HG03354 (cell line): ENCODE data around the gene FRMD4A.
"Not testable (repeated sequence)": the region's sequence is repeated elsewhere in the genome, so short reads cannot be mapped to it uniquely, and the experiment has no call there.

ENCODE experiments used
- ATAC-seq: cut with Tn5 transposase; IDR thresholded peaks from one replicate; pipeline ENCODE4 v1.9.1; 2021; ENCODE audit warnings: mild to moderate bottlenecking; ENCODE audit not compliant: unreplicated experiment, poor library complexity, severe bottlenecking

The FRMD4A gene

DNA sequence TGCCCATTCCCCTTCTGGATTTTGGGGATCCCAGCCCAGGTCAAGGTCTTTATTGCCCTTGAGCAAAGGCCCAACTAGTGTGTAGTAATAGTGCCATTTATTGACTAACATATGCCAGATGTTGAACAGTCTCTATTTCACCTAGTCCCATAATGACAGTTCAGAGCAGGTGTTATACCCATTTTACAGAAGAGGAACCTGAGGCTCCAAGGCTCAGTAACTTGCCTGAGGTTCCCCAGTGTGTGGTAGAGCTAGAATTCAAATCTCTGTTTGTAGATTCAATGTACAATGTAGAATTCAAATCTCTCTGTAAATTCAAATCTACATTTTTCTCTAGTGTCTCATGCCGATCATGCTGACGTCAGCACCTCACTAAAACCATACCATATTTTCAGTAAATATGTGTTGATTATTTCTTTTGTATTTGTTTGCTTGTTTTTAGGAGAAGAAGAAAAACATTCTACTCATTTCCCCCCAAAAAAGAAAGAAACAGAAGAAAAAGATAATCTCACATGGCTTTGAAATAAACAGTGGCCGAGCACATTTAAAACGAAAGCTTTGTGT is 414.3 kb downstream of the FRMD4A start:
- ATAC-seq, result no peak

DNA sequence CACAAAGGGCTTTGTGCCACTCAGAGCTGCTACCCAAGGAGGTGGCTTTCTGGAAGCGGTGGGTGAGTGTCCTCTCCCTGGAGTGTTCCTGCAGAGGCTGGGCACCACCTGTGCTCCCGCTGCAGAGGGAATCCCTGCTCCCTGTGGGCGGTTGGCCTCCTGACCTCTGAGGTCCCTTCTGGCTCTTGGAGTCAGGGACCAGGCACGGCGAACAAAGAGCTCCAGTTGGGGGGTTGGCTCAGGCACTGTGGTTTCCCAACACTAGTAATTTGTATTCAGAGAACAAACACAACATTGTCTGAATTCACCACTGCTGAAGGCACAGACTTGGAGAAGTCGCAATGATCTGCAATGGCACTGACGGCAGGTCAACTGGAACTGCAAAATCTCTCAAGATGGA is 415.0 kb downstream of the FRMD4A start:
- no peak for ATAC-seq

DNA sequence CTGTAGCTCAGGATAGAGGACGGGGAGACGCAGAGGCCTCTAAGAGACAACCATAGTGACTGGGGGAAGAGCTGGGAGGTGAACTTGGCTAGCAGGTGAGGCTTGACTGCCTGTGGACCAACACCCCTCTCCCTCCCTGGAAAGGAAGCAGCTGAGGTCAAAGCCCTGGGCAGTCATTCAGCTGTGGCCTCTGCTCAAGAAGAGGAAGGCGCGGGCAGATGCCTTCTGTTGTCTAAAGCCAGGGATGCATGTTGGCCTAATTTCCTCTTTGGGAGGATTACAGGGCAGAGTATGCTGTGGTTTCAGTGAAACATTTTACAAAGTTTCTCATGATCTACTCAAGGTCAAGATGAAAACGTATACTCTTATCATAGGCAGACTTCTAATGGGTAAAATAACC is 416.8 kb downstream of the FRMD4A start:
- no peak for ATAC-seq

DNA sequence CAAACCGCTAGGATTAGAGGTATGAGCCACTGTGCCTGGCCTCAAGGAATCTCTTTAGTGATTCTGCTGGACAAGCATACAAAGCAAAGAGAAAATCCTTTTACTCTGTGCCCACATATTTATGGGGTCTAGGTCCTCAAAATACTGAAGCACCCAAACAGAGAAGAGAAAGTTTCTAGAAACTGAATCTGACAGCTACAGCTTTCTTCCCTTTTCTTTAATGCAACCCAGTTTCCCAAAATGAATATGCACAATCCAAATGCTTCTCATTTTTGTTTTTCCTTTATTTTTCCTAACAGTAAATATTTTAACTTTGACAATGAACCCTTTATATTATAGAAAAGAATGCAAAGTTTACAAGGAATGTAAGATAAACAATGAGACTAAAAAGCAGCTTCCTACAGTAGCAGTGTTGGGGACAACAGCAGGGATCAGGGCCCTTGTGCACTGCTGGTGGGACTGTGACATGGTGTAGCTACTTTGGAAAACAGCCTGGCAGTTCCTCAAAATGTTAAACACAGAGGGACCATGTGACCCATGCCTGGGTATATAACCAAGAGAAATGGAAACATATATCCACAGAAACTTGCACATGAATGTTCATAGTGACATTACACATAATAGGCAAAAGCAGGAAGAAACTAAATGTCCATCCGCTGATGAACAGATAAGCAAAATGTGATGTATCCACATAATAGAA is 418.8 kb downstream of the FRMD4A start:
- ATAC-seq, result no peak

DNA sequence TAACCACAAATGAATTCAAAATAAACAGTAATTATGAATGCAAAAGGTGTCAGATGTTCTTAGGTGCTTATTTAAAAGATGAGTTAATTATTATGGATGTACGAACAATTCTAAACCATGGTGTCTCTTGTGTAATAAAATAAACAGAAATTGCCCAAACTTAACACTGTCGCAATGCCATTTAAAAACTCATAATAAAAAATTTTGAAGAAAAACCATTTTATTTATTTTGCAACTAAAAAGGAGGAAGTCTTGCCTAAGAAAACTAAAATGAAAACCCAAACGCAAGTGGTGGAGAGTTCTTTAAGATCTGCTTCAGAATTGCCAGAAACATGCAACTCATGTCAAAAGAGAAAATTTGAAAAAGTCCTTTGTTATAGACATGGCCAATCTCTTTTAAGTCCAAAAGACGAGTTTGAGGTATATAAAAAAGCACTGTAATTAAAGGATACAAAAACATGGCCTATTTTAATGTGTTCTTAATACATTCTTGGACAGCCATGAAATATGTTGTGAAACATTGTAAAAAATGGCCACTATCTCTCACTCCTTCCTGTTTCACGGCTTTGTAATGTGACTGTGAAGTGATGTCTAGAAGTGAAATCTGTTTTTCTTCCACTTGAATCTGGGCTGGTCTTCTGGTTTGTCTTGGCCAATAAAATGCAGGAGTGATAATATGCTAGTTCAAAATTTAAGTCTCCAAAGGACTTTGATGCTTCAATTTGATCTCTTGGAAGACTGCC is 421.0 kb downstream of the FRMD4A start:
- no peak for ATAC-seq

DNA sequence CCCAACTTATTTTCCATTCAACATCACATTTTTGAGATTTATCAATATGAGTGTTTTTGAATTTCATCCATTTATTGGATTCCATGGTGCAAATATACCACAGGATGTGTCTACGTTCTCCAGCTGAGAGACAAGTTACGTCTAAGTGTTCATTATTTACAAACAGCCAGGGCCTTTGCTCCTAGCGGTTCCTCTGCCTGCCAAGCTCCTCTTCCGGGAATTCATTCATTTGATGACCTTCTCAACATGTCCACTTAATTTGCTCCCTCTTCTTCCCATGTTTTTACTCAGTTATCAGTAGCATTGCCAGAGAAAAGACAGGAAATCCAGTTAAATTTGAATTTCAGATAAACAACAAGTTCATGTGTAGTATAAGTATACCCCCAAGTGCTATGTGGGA is 422.2 kb downstream of the FRMD4A start:
- ATAC-seq, result no peak

DNA sequence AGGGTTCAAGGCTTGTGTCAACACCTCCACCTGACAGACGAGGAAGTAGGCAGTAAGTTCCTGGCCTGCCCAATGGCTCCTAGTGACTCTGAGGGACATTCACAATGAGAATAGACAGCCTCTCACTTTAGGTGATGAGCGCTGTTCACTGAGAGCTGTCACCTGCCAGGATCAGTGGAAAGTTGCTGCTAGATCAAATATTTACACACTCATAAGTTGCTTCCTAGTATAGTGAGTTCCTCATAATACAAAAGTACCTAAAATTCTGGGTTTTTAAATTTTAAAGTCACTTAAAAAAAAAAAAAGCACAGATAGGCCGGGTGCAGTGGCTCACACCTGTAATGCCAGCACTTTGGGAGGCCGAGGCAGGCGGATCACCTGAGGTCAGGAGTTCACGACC is 423.2 kb downstream of the FRMD4A start:
- ATAC-seq, result no peak

GRCh38 chr10:13905281-13905680 is 425.4 kb downstream of the FRMD4A start:
- ATAC-seq, result no peak

DNA sequence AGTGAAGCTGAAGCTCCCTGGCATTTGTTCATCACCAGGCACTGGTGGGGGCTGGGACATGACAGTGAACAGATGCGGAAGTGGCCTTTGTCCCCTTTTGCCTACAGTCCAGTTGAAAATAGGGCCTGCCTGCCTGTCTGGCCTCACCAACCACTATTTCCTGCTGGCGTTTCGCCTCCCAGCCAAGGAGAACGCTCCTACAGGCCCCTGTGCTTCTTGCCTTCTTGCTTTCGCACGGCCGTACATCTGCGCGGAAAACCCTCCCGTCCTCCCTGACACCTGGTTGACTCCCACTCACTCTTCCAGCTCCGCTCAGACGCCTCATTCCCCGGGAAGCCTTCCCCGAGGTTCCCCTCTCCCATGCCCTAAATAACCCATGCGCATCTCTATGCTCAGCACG is 426.7 kb downstream of the FRMD4A start:
- no peak for ATAC-seq

DNA sequence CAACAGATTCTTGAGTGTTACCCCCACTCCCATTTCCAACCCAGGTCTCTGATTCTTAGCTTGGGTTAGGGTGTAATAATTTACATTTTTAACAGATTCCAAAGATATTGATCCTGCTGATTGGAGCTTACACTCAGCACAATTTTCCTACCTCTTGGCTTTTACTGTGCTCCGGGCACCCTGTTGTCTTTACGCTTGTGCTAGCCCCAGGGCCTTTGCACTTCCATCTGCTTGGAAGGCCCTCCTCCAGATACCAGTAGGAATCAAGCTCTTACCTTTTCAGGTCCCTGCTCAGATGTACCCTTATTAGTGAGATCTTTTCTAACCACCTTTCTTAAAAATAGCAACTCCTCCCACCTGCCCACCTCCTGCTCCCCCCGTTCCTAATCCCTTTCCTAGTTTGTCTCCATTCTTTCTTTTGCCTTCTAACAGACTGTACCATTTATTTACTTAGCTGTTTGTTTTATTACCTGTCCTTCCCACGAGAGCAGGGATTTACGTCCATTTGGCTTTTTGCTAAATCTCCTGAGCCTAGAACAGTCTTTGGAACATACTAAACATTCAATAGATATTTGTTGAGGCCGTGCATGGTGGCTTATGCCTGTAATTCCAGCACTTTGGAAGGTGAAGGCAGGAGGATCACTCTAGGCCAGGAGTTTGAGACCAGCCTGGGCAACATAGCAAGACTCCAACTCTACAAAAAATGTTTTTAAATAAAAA is 427.7 kb downstream of the FRMD4A start:
- no peak for ATAC-seq

DNA sequence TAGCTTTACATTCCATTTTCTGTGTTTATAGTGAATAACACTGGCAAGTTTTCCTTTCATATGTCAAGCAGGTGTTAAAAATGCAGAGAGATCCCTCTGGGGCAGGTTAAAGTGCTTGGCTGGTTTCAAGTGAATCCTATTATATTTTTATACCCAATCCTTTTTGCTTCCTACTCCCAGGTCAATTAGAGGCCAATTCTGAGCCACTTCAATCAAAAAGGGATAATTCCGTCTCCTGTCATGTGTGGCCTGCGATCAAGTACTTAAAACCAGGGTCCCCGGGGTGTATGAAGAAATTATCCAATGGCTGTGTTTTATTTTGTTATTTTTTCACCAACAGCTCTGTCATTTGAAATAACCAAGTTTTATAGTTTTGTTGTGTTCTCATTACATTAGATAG is 430.8 kb downstream of the FRMD4A start:
- ATAC-seq, result no peak

GRCh38 chr10:13896146-13896545 is 434.6 kb downstream of the FRMD4A start:
- ATAC-seq, result not testable (repeated sequence)

DNA sequence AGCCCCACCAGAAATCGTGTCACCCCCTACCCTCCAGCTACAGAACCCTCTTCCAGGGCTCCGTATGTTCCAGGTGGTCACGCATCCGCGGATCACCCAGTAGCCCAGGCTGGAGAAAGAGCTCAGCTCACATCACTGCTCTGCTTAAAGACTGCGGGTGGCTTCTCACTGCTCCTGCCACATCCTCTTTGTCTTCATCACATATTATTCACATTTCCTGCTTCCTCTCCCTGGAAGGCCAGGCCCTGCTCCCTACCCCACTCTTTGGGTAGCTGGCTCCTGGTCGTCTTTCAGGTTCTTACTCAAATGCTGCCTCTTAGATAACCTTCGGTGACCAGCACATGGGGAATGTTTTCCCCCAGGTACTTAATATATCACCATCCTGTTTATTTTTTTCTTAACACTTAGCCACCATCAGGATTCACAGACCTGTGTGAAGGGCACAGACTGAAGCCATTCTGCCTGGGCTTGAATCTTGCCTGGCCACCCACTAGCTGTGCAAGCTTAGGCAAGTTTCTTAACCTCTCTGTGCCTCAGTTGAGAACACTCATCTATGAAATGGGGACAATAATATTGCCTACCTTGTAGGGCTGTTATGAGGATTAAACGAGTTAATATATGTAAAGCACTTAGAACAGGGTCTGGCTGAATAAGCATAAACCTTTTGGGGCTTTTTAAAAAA is 436.2 kb downstream of the FRMD4A start:
- ATAC-seq, result no peak

DNA sequence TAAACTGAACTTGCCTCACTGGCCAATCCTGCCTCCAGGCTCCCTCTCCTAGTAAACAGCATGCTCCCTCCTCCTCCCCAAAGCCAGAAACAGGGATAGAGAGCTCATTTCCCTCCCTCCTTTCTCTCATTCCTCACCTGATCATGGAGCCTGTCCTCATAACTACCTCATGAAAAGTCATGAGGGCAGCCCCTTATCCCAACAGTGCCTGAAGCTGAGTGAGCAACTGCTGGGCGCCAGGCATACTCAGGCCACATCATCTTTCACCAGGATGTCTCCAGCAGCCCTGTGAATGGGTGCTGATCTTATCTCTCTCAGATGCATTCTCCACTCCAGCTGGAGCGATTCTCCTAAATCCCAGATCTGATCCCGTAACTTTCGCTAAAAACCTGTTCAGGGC is 436.8 kb downstream of the FRMD4A start:
- ATAC-seq, result no peak

DNA sequence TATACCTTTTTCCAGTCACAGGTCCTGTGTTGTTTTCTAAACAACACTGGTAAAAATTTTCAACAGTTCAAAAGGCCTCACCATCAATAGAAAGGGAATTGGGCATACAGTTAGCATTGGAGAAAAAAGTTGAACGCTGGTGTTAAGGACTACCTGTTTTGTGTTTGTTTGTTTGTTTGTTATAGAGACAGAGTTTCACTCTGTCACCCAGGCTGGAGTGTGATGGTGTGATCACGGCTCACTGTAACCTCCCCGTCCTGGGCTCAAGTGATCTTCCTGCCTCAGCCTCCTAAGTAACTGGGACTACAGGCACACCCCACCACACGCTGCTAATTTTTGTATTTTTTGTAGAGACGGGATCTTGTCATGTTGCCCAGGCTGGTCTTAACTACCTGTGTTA is 437.9 kb downstream of the FRMD4A start:
- no peak for ATAC-seq

DNA sequence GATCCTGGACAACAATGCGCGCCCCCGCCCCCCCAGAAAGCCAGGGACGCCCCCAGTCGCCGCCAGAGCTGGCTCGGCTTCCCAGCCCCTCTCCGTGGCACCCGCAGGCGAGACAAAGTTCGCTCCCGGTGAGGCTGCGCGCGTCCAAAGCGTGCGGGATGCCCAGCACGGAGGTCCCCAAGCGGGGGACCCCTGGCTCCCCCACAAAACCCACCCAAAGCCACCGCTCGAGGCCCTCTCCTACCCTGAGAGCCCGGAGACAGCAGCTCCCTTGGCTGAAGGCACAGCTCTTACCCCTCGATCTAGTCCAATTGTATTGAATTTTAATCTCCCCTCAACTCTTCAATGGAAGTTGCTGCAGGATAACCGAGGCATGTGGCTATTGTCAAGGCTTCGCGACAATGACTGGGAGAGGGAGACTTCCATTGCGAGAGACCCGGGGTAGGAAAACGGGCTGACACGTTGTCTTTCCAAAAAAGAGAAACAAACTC is 438.7 kb downstream of the FRMD4A start:
- no peak for ATAC-seq

GRCh38 chr10:13891128-13892000 is 439.4 kb downstream of the FRMD4A start:
- ATAC-seq, result no peak

- no peak for ATAC-seq
Observed at GRCh38 chr10:13890233-13891127, 440.2 kb downstream of the FRMD4A start.
